Caco-2 (cell line): Measurements from ENCODE around the gene SCD5. TPM values are rescaled to one million over a fixed set of nuclear protein-coding genes. Genes with fewer than 3 reads are reported as not detected.

Experiments used
- BruUV-seq: library from RNA; stranded (reverse); fragments of 400-500 nt; replicated peaks from 2 replicates; lab custom pipeline; 2021; lab: Mats Ljungman, UMichigan
- CTCF ChIA-PET: fragments of 300-600 bp; sonication (Branson Sonifier 250); formaldehyde crosslinking; loops from one replicate; lab custom pipeline; 2022; ENCODE audit warnings: antibody characterized with exemption; lab: Charles Lee
- POLR2A ChIA-PET: fragments of 300-600 bp; sonication (Branson Sonifier 250); formaldehyde crosslinking; loops from one replicate; lab custom pipeline; 2022; ENCODE audit warnings: antibody characterized with exemption; lab: Charles Lee
- DNase-seq, 2 experiments: peaks; one replicate each; pipeline versions ENCODE4 v3.0.0 to v3.0.0-alpha.2; 2020 to 2022
- H3K27me3 ChIP-seq: replicated peaks from 2 replicates; pipeline ENCODE4 v1.6.0; 2011; ENCODE audit warnings: low read length; ENCODE audit not compliant: control insufficient read depth, insufficient read depth
- H3K36me3 ChIP-seq: 2 replicates; pipeline ENCODE4 v1.5.1; 2011; ENCODE audit warnings: low read length; ENCODE audit not compliant: control insufficient read depth, insufficient read depth
- H3K4me1 ChIP-seq: fragments of 250-450 bp; sonication (Bioruptor Pico); 2 replicates; pipeline ENCODE4 v1.5.1; 2020; ENCODE audit warnings: mild to moderate bottlenecking
- H3K4me3 ChIP-seq: 2 replicates; pipeline ENCODE4 v1.5.1; 2011; ENCODE audit warnings: low read depth, mild to moderate bottlenecking, control low read depth, low read length
- H3K9me3 ChIP-seq: fragments of 250-450 bp; sonication (Bioruptor Pico); 2 replicates; pipeline ENCODE4 v1.5.1; 2020; ENCODE audit warnings: mild to moderate bottlenecking, moderate library complexity
- H3K27ac Mint-ChIP-seq: one replicate; pipeline ENCODE4 v1.8.0; 2022; ENCODE audit warnings: mixed read lengths; ENCODE audit not compliant: unreplicated experiment
- H3K27me3 Mint-ChIP-seq: one replicate; pipeline ENCODE4 v1.8.0; 2022; ENCODE audit warnings: mixed read lengths; ENCODE audit not compliant: insufficient read depth, unreplicated experiment
- H3K36me3 Mint-ChIP-seq: one replicate; pipeline ENCODE4 v1.8.0; 2022; ENCODE audit warnings: mild to moderate bottlenecking, mixed read lengths; ENCODE audit not compliant: insufficient read depth, unreplicated experiment
- H3K4me1 Mint-ChIP-seq: one replicate; pipeline ENCODE4 v1.8.0; 2022; ENCODE audit warnings: low read depth, mixed read lengths; ENCODE audit not compliant: unreplicated experiment
- H3K4me3 Mint-ChIP-seq: one replicate; pipeline ENCODE4 v1.8.0; 2022; ENCODE audit warnings: mild to moderate bottlenecking, moderate library complexity, mixed read lengths; ENCODE audit not compliant: unreplicated experiment
- H3K9me3 Mint-ChIP-seq: one replicate; pipeline ENCODE4 v1.8.0; 2022; ENCODE audit warnings: mixed read lengths; ENCODE audit not compliant: unreplicated experiment
- intact Hi-C: fragments of 100-400 bp; cut with micrococcal nuclease; formaldehyde crosslinking; loops from one replicate; pipeline ENCODE4 v1.10.0; 2022; ENCODE audit not compliant: unreplicated experiment
- total RNA-seq: library from RNA; stranded (reverse); gene quantifications from 2 replicates; pipeline ENCODE4 v1.2.3, GENCODE V29; 2022
- TF ChIP-seq, protein P1 (sequence below), 2 experiments: fragments of 200-600 bp in 1 of 2; IDR thresholded peaks; 1 replicate in 1 of 2; 2 replicates in 1 of 2; pipeline versions ENCODE4 v1.5.1 to v1.8.0; 2011 to 2022; ENCODE audit warnings: antibody characterized with exemption in 1 of 2, control low read depth in 1 of 2, inconsistent platforms in 1 of 2, low read depth in 1 of 2, low read length in 1 of 2, mild to moderate bottlenecking in 1 of 2, moderate library complexity in 1 of 2; ENCODE audit not compliant: insufficient read depth in 1 of 2, severe bottlenecking in 1 of 2, unreplicated experiment in 1 of 2

SCD5 gene
- total RNA-seq, 1 experiment from 2014 or later, result 2.7 TPM

GRCh38 chr4:82630079-82630478 lies 168.5 kb downstream of the SCD5 start:
- no peaks in the 10 kb centered on the region for H3K27me3 ChIP-seq
- Mint-ChIP-seq H3K4me1 (no peaks in the 10 kb centered on the region), H3K9me3 (no peaks in the 10 kb centered on the region), H3K27ac (no peak overlapping the region), H3K36me3 (no peaks in the 10 kb centered on the region), H3K4me3 (no peak overlapping the region), H3K27me3 (no peaks in the 10 kb centered on the region)
- H3K36me3 ChIP-seq, result no peaks in the 10 kb centered on the region
- BruUV-seq, result no TSS peak
- intact Hi-C loops, result no loop called here
- POLR2A ChIA-PET, result no interaction called here
- H3K4me1 ChIP-seq, result 0 out of 2 replicates have a peak, but pooled peaks cover 4% of the 10 kb centered on the region
- H3K9me3 ChIP-seq, result no peaks in the 10 kb centered on the region
- TF ChIP-seq, protein P1, sequence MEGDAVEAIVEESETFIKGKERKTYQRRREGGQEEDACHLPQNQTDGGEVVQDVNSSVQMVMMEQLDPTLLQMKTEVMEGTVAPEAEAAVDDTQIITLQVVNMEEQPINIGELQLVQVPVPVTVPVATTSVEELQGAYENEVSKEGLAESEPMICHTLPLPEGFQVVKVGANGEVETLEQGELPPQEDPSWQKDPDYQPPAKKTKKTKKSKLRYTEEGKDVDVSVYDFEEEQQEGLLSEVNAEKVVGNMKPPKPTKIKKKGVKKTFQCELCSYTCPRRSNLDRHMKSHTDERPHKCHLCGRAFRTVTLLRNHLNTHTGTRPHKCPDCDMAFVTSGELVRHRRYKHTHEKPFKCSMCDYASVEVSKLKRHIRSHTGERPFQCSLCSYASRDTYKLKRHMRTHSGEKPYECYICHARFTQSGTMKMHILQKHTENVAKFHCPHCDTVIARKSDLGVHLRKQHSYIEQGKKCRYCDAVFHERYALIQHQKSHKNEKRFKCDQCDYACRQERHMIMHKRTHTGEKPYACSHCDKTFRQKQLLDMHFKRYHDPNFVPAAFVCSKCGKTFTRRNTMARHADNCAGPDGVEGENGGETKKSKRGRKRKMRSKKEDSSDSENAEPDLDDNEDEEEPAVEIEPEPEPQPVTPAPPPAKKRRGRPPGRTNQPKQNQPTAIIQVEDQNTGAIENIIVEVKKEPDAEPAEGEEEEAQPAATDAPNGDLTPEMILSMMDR (IDR thresholded peaks at IDR 0.05; ENCODE audit: insufficient read depth in 1 of 2, low read depth in 1 of 2, low read length in 1 of 2, severe bottlenecking in 1 of 2, unreplicated experiment in 1 of 2), result no peak
- H3K4me3 ChIP-seq, result no peak overlapping the region
- no peak for DNase-seq
- CTCF ChIA-PET, result no interaction called here

- H3K27me3 Mint-ChIP-seq, result no peaks in the 10 kb centered on the region
- TF ChIP-seq, protein P1 (IDR thresholded peaks at IDR 0.05; ENCODE audit: insufficient read depth in 1 of 2, low read depth in 1 of 2, low read length in 1 of 2, severe bottlenecking in 1 of 2, unreplicated experiment in 1 of 2), result no peak
- H3K36me3 Mint-ChIP-seq, result no peaks in the 10 kb centered on the region
- Histone ChIP-seq H3K27me3 (no peaks in the 10 kb centered on the region), H3K4me3 (no peak overlapping the region), H3K9me3 (no peaks in the 10 kb centered on the region), H3K4me1 (0 out of 2 replicates have a peak, but pooled peaks cover 4% of the 10 kb centered on the region), H3K36me3 (no peaks in the 10 kb centered on the region)
- no peak overlapping the region for H3K27ac Mint-ChIP-seq
- CTCF ChIA-PET, result no interaction called here
- POLR2A ChIA-PET, result no interaction called here
- BruUV-seq, result no TSS peak
- H3K4me3 Mint-ChIP-seq, result no peak overlapping the region
- no peaks in the 10 kb centered on the region for H3K4me1 Mint-ChIP-seq
- no peak for DNase-seq
- intact Hi-C loops, result no loop called here
- no peaks in the 10 kb centered on the region for H3K9me3 Mint-ChIP-seq
Observed at GRCh38 chr4:82629238-82630000, 169.2 kb downstream of the SCD5 start.

- no TSS peak for BruUV-seq
- H3K27me3 ChIP-seq, result no peaks in the 10 kb centered on the region
- no peak overlapping the region for H3K4me3 ChIP-seq
- intact Hi-C loops, result no loop called here
- H3K4me1 ChIP-seq, result peaks cover 5% of the 10 kb centered on the region; the same call in 1 of the 2 replicates
- ChIA-PET CTCF (no interaction called here), POLR2A (no interaction called here)
- TF ChIP-seq, protein P1 (IDR thresholded peaks at IDR 0.05; ENCODE audit: insufficient read depth in 1 of 2, low read depth in 1 of 2, low read length in 1 of 2, severe bottlenecking in 1 of 2, unreplicated experiment in 1 of 2), result no peak
- H3K27ac Mint-ChIP-seq, result no peak overlapping the region
- no peaks in the 10 kb centered on the region for H3K36me3 ChIP-seq
- no peaks in the 10 kb centered on the region for H3K36me3 Mint-ChIP-seq
- H3K4me3 Mint-ChIP-seq, result no peak overlapping the region
- no peaks in the 10 kb centered on the region for H3K4me1 Mint-ChIP-seq
- H3K9me3 ChIP-seq, result no peaks in the 10 kb centered on the region
- H3K9me3 Mint-ChIP-seq, result no peaks in the 10 kb centered on the region
- no peak for DNase-seq
- no peaks in the 10 kb centered on the region for H3K27me3 Mint-ChIP-seq
Observed at GRCh38 chr4:82626251-82626868, 172.2 kb downstream of the SCD5 start.
